HepG2 (cell line): ENCODE results near the gene MAP3K3. TPM values are rescaled to one million over a fixed set of nuclear protein-coding genes. Genes with fewer than 3 reads are reported as not detected.

Source experiments
- CC2D1A ChIP-seq: sonication (generic); formaldehyde crosslinking; IDR thresholded peaks from 2 replicates; pipeline ENCODE4 v1.8.1; 2023; ENCODE audit warnings: mild to moderate bottlenecking, missing genetic modification reagents
- KAT2B ChIP-seq: fragments of 150-350 bp; IDR thresholded peaks from 2 replicates; pipeline ENCODE4 v1.6.1; 2014; ENCODE audit warnings: low read depth, low read length, borderline replicate concordance
- KLF9 ChIP-seq: IDR thresholded peaks from 2 replicates; pipeline ENCODE4 v1.6.1; 2016; ENCODE audit warnings: low read depth
- NFAT5 ChIP-seq: sonication (generic); formaldehyde crosslinking; IDR thresholded peaks from 2 replicates; pipeline ENCODE4 v1.4.0; 2020; ENCODE audit warnings: missing genetic modification reagents
- NFKBIZ ChIP-seq: IDR thresholded peaks from 2 replicates; pipeline ENCODE4 v1.6.1; 2018; ENCODE audit warnings: missing genetic modification reagents, missing compliant biosample characterization
- PPARG ChIP-seq: conservative IDR thresholded peaks from 2 replicates; pipeline ENCODE4 v1.6.1; 2016; ENCODE audit warnings: missing biosample characterization, missing genetic modification reagents
- RFX5 ChIP-seq: IDR thresholded peaks from 2 replicates; pipeline ENCODE4 v1.6.1; 2011; ENCODE audit warnings: low read depth, low read length, improper control_type of control experiment
- SNRNP70 ChIP-seq: fragments of 200-400 bp; formaldehyde crosslinking; IDR thresholded peaks from 2 replicates; pipeline ENCODE4 v1.6.1; 2017; ENCODE audit warnings: mild to moderate bottlenecking, low read depth, low read length, moderate library complexity
- TFE3 ChIP-seq: IDR thresholded peaks from 2 replicates; pipeline ENCODE4 v1.6.1; 2016
- ZBTB1 ChIP-seq: sonication (generic); formaldehyde crosslinking; IDR thresholded peaks from 2 replicates; pipeline ENCODE4 v1.4.0; 2020; ENCODE audit warnings: missing genetic modification reagents, borderline replicate concordance
- ZBTB38 ChIP-seq: sonication (generic); formaldehyde crosslinking; IDR thresholded peaks from 2 replicates; pipeline ENCODE4 v1.5.1; 2020; ENCODE audit warnings: mild to moderate bottlenecking, missing genetic modification reagents
- ZBTB4 ChIP-seq: sonication (generic); formaldehyde crosslinking; IDR thresholded peaks from 2 replicates; pipeline ENCODE4 v1.4.0; 2020; ENCODE audit warnings: missing genetic modification reagents, mild to moderate bottlenecking, borderline replicate concordance
- ZGPAT ChIP-seq: IDR thresholded peaks from 2 replicates; pipeline ENCODE4 v1.6.1; 2016; ENCODE audit warnings: mild to moderate bottlenecking
- ZNF691 ChIP-seq: sonication (generic); formaldehyde crosslinking; IDR thresholded peaks from 2 replicates; pipeline ENCODE4 v1.4.0; 2020; ENCODE audit warnings: missing genetic modification reagents, low read depth, mild to moderate bottlenecking, borderline replicate concordance
- ZNF772 ChIP-seq: sonication (generic); formaldehyde crosslinking; IDR thresholded peaks from 2 replicates; pipeline ENCODE4 v1.5.0; 2020; ENCODE audit warnings: mild to moderate bottlenecking, missing genetic modification reagents
- polyA plus RNA-seq, 8 experiments: library from polyadenylated mRNA; depleted of rRNA in 3 of 8; stranded (reverse) in 7 of 8; unstranded in 1 of 8; fragments of >200 nt; fragmentation: Illumina TruSeq in 4 of 8; extraction: Trizol in 4 of 8; gene quantifications; 2 replicates each; pipeline versions ENCODE4 v1.2.1 to v1.2.3, GENCODE V29; 2011 to 2016; ENCODE audit warnings: low read depth in 4 of 8, missing spikeins in 1 of 8, mixed read lengths in 1 of 8; ENCODE audit not compliant: insufficient read depth in 1 of 8
- total RNA-seq, 5 experiments: library from RNA; depleted of rRNA; stranded (reverse); fragments of >200 nt; fragmentation: Illumina TruSeq; extraction: Trizol; gene quantifications; 2 replicates each; pipeline ENCODE4 v1.2.3, GENCODE V29; 2016; ENCODE audit warnings: low read depth in 1 of 5
- TF ChIP-seq, protein P1 (sequence below): sonication (generic); formaldehyde crosslinking; IDR thresholded peaks from 2 replicates; pipeline ENCODE4 v1.4.0; 2020; ENCODE audit warnings: mild to moderate bottlenecking, missing genetic modification reagents

Gene MAP3K3
- total and polyA plus RNA-seq, 2 of the 13 experiments (the other 11 are each of a cell fraction or from before 2014, with no cell fraction given): 17.7 to 21.8 TPM

DNA sequence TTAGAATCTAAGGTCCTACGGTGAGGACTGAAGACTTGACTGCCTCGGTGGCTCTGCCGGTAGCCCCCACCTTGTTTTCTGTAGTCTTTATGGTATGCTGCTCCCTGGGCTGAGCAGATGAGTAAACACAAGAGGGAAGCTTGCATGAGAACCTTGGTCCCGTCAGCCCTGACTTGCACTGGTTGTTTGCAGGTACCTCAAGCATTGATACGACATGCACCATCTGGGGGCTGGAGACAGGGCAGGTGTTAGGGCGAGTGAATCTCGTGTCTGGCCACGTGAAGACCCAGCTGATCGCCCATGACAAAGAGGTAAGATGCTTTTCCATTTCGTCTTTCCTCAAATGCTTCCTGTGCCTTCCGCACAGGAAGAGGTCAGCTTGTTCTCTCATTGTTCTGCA is 42.6 kb upstream of the MAP3K3 start (continued):
- TF ChIP-seq ZNF691 (CRISPR knock-in tag) (peak; percentile 57; the same call in 1 of the 2 replicates), NFAT5 (CRISPR knock-in tag) (no peak), CC2D1A (CRISPR knock-in tag) (no peak), SNRNP70 (no peak), ZGPAT (CRISPR knock-in tag) (no peak), ZNF772 (CRISPR knock-in tag) (peak; percentile 76; the same call in 1 of the 2 replicates), ZBTB1 (no peak), ZBTB38 (CRISPR knock-in tag) (no peak), KLF9 (CRISPR knock-in tag) (peak; percentile 62; the same call in 1 of the 2 replicates), RFX5 (no peak), TFE3 (CRISPR knock-in tag) (peak; percentile 57; the same call in 1 of the 2 replicates), KAT2B (no peak), ZBTB4 (peak; percentile 70; the same call in 1 of the 2 replicates), PPARG (CRISPR knock-in tag) (no peak), NFKBIZ (0 out of 2 replicates have a peak, but pooled peaks have one; percentile 22)
- TF ChIP-seq, protein P1, sequence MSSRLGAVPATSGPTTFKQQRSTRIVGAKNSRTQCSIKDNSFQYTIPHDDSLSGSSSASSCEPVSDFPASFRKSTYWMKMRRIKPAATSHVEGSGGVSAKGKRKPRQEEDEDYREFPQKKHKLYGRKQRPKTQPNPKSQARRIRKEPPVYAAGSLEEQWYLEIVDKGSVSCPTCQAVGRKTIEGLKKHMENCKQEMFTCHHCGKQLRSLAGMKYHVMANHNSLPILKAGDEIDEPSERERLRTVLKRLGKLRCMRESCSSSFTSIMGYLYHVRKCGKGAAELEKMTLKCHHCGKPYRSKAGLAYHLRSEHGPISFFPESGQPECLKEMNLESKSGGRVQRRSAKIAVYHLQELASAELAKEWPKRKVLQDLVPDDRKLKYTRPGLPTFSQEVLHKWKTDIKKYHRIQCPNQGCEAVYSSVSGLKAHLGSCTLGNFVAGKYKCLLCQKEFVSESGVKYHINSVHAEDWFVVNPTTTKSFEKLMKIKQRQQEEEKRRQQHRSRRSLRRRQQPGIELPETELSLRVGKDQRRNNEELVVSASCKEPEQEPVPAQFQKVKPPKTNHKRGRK (CRISPR knock-in tag): peak; percentile 89
